H1 (cell line): Measurements from ENCODE around the gene CRBN. TPM values are rescaled to one million over a fixed set of nuclear protein-coding genes. Genes with fewer than 3 reads are reported as not detected.

Experiments used
- CBX8 ChIP-seq: fragments of 300-800, 300-1000 bp; sonication (generic); IDR thresholded peaks from 2 replicates; pipeline ENCODE4 v1.7.1; 2016; ENCODE audit warnings: low read depth, low read length, borderline replicate concordance
- CEBPB ChIP-seq: IDR thresholded peaks from 2 replicates; pipeline ENCODE4 v1.6.1; 2012; ENCODE audit warnings: low read depth, low read length
- CREB1 ChIP-seq: IDR thresholded peaks from 2 replicates; pipeline ENCODE4 v1.6.1; 2012; ENCODE audit warnings: inconsistent platforms
- EGR1 ChIP-seq: IDR thresholded peaks from 2 replicates; pipeline ENCODE4 v1.6.1; 2011; ENCODE audit warnings: low read depth, low read length, borderline replicate concordance
- EP300 ChIP-seq, 2 experiments: IDR thresholded peaks; 1 replicate in 1 of 2; 2 replicates in 1 of 2; pipeline ENCODE4 v1.6.1; 2011 to 2012; ENCODE audit warnings: low read depth in 2 of 2, low read length in 2 of 2, mild to moderate bottlenecking in 2 of 2, borderline replicate concordance in 1 of 2, inconsistent platforms in 1 of 2, moderate library complexity in 1 of 2
- FOSL1 ChIP-seq: IDR thresholded peaks from 2 replicates; pipeline ENCODE4 v1.6.1; 2011; ENCODE audit warnings: mild to moderate bottlenecking, low read depth, low read length, moderate library complexity; ENCODE audit not compliant: insufficient read depth
- GTF2F1 ChIP-seq: IDR thresholded peaks from 2 replicates; pipeline ENCODE4 v1.6.1; 2012; ENCODE audit warnings: low read depth, low read length, improper control_type of control experiment, borderline replicate concordance
- HDAC2 ChIP-seq, 2 experiments: fragments of 300-600 bp in 1 of 2; sonication (generic) in 1 of 2; IDR thresholded peaks; 2 replicates each; pipeline ENCODE4 v1.6.1; 2011 to 2012; ENCODE audit warnings: low read depth in 2 of 2, low read length in 2 of 2, mild to moderate bottlenecking in 2 of 2, moderate library complexity in 2 of 2, borderline replicate concordance in 1 of 2, inconsistent platforms in 1 of 2
- KDM4A ChIP-seq: IDR thresholded peaks from one replicate; pipeline ENCODE4 v1.7.1; 2012; ENCODE audit warnings: low read depth, mild to moderate bottlenecking, moderate library complexity, low read length, inconsistent platforms; ENCODE audit not compliant: severe bottlenecking
- KDM5A ChIP-seq: fragments of 200-600 bp; IDR thresholded peaks from 2 replicates; pipeline ENCODE4 v1.7.1; 2012; ENCODE audit warnings: mild to moderate bottlenecking, low read length, inconsistent platforms, mixed read lengths
- NRF1 ChIP-seq: IDR thresholded peaks from 2 replicates; pipeline ENCODE4 v1.6.1; 2011; ENCODE audit warnings: mild to moderate bottlenecking, low read depth, low read length, improper control_type of control experiment
- POU5F1 ChIP-seq: IDR thresholded peaks from 2 replicates; pipeline ENCODE4 v1.6.1; 2011; ENCODE audit warnings: low read depth, mild to moderate bottlenecking, low read length, moderate library complexity
- RFX5 ChIP-seq: IDR thresholded peaks from 2 replicates; pipeline ENCODE4 v1.6.1; 2011; ENCODE audit warnings: low read depth, low read length, improper control_type of control experiment, borderline replicate concordance
- RNF2 ChIP-seq: fragments of 200-900, 300-1000 bp; sonication (generic); IDR thresholded peaks from 2 replicates; pipeline ENCODE4 v1.7.1; 2016; ENCODE audit warnings: borderline replicate concordance, low read depth, mild to moderate bottlenecking, antibody characterized with exemption, low read length; ENCODE audit not compliant: poor library complexity, severe bottlenecking; ENCODE audit errors: missing control alignments
- RXRA ChIP-seq: IDR thresholded peaks from 2 replicates; pipeline ENCODE4 v1.6.1; 2011; ENCODE audit warnings: low read depth, mild to moderate bottlenecking, low read length, moderate library complexity; ENCODE audit not compliant: insufficient read depth
- SAP30 ChIP-seq: fragments of 300-600 bp; sonication (generic); IDR thresholded peaks from 2 replicates; pipeline ENCODE4 v1.7.1; 2012; ENCODE audit warnings: low read length, moderate library complexity, mild to moderate bottlenecking, inconsistent platforms; ENCODE audit not compliant: insufficient read depth, insufficient replicate concordance
- SIN3A ChIP-seq, 2 experiments: IDR thresholded peaks in 1 of 2; conservative IDR thresholded peaks in 1 of 2; 2 replicates each; pipeline ENCODE4 v1.6.1; 2011 to 2012; ENCODE audit warnings: low read length in 2 of 2, improper control_type of control experiment in 1 of 2, low read depth in 1 of 2, mild to moderate bottlenecking in 1 of 2
- SRF ChIP-seq: IDR thresholded peaks from 2 replicates; pipeline ENCODE4 v1.6.1; 2011; ENCODE audit warnings: mild to moderate bottlenecking, low read depth, low read length, moderate library complexity
- TAF1 ChIP-seq: IDR thresholded peaks from 2 replicates; pipeline ENCODE4 v1.6.1; 2011; ENCODE audit warnings: mild to moderate bottlenecking, low read depth, low read length
- TCF12 ChIP-seq: IDR thresholded peaks from 2 replicates; pipeline ENCODE4 v1.6.1; 2011; ENCODE audit warnings: low read depth, mild to moderate bottlenecking, low read length
- polyA plus RNA-seq, 7 experiments: library from polyadenylated mRNA; depleted of rRNA in 3 of 7; stranded (reverse) in 5 of 7; unstranded in 2 of 7; fragments of >200 nt in 5 of 7; fragments of 200-250 nt in 2 of 7; gene quantifications; 1 replicate in 5 of 7; 2 replicates in 1 of 7; 4 replicates in 1 of 7; pipeline versions ENCODE4 v1.2.1 to v1.2.3, GENCODE V29; 2011 to 2013; ENCODE audit warnings: missing spikeins in 2 of 7, mixed read lengths in 2 of 7
- total RNA-seq: library from RNA; stranded (reverse); fragmentation: NEBNext Ultra II Directional; extraction: Animal tissue kit (Norgen Biotek cat#: 25700); gene quantifications from 2 replicates; pipeline ENCODE4 v1.2.1, GENCODE V29; 2021
- TF ChIP-seq, protein P1 (sequence below): IDR thresholded peaks from 2 replicates; pipeline ENCODE4 v1.6.1; 2011; ENCODE audit warnings: low read length, improper control_type of control experiment

The CRBN gene
- total and polyA plus RNA-seq, 2 of the 8 experiments (the other 6 are each of a cell fraction or from before 2014, with no cell fraction given) = 13.4 to 30.3 TPM

DNA sequence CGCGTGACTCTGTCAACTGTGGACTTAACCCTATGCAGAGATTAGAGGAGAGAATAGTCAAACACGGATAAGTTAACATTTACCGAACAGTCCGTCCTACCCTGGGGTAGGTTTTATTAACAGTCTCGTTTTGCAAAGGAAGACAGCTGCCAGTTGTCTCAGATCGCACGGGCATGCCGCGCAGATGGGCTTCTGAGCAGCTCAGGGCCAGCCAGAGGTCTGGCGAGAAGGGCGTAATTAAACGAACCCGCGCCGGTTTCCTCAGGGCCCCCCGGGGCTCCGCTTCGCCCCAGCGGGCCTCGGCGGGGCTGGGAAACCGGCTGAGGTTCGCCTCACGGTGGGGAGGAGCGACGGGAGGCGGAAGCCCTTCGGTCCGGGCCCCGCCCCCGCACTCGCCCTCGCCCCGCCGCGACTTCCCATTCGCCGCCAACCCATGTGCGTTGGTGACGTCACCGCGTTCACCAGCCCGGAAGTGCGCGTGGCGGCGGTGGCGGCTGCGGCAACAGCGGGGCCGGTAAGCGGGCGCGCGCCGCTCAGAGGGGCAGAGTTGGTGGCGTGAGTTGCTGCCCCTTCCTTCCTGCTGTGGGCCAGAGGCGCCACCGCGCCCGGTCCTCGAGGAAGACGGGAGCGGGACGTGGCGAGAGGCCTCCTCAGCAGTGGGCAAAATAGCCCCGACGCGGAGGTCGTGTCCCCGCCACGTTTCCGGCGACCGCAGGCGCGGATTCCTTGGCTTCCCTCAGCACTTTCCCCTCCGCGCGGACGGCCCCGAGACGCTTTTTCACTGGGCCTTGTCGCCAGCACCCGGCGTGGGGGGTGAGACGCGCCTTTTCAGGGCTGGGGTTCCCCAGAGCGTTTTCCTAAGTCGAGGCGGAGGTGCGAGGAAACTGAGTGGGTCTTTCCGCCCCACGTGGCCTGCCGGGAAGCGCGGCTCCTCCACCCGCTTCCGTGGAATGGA lies 52.7 kb downstream of the CRBN start, which contains the start of gene TRNT1 (continued):
- TF ChIP-seq, protein P1, sequence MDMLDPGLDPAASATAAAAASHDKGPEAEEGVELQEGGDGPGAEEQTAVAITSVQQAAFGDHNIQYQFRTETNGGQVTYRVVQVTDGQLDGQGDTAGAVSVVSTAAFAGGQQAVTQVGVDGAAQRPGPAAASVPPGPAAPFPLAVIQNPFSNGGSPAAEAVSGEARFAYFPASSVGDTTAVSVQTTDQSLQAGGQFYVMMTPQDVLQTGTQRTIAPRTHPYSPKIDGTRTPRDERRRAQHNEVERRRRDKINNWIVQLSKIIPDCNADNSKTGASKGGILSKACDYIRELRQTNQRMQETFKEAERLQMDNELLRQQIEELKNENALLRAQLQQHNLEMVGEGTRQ = no peak
- TF ChIP-seq KDM5A (no peak), NRF1 (no peak), FOSL1 (no peak), SRF (no peak), HDAC2 (IDR thresholded peaks at IDR 0.05; ENCODE audit: borderline replicate concordance in 1 of 2, low read depth in 2 of 2, low read length in 2 of 2) (0 out of 4 replicates have a peak, but pooled peaks of 1 of the 2 experiments have one; percentile 66), EP300 (IDR thresholded peaks at IDR 0.05; ENCODE audit: borderline replicate concordance in 1 of 2, low read depth in 2 of 2, low read length in 2 of 2) (peak in 1 of 2 experiments; percentile 65; a peak in 1 of 3 replicates), SIN3A (conservative IDR thresholded peaks at IDR 0.05 in 1 of 2, IDR thresholded peaks at IDR 0.05 in 1 of 2; ENCODE audit: low read depth in 1 of 2, low read length in 2 of 2) (no peak; a peak in 1 of 4 replicates), KDM4A (peak; percentile 90), RXRA (no peak), GTF2F1 (no peak), CEBPB (no peak), RFX5 (no peak), CREB1 (peak; percentile 94), SAP30 (no peak), TAF1 (peak; percentile 82), TCF12 (no peak), EGR1 (peak; percentile 89), RNF2 (no peak), POU5F1 (no peak), CBX8 (no peak)
